ENCODE measurements around the gene GRIP2. TPM values are rescaled to one million over a fixed set of nuclear protein-coding genes. Genes with fewer than 3 reads are reported as not detected.

The GRIP2 gene
- 0.43 and 0.76 TPM in 2 replicates for total RNA-seq (2021)
- Bru-seq, nascent RNA: percentile 12 among the genes with signal in this experiment
- BruChase-seq, experiment 1, labeled RNA remaining after a 2-hour chase: percentile 5 among the genes with signal in this experiment
- percentile 14 among the genes with signal in this experiment for BruChase-seq, experiment 2, labeled RNA remaining after a 6-hour chase
- long read RNA-seq: 0 reads

DNA sequence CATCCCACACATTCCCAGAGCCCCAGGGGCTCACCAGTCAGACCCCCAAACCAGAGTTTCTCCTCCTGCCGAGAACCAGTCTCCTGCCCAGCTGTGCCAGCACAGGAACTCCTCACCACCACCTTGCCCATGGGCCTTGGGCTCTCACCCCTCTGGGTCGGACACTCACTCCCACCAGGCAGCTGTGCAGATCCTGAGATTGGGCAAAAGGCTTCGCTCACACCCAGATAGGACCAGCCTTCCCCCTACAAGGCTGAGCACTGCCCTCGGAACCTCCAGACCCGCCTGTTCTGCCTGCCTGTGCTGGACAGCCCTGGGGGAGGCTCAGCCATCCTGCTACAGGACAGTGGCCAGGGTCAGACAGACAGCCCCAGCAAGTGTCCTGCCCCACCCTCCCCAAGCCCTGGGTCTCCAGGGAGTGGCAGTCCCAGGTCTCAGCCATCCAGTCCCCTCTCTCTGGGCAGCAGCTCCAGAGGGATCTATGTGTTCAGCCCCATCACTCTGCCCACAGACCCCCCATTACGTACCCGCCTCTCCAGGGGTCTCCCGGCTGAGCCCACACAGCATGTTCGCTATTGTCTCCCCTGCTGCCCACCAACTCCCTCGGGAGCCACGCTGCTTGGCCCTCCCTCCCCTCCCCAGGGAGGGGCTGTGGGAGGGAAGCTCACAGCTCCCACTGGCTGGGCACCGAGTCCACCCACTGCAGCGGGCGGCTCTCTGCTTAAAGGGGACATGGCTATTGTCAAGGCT lies at the start of gene GRIP2:
Gene GRIP2, minus strand, starts transcription at position 601 of the 750 bp plus-strand sequence. Its CDS starts 34 bp downstream, at position 567.
- H3K27me3 ChIP-seq (replicated peaks; ENCODE audit: insufficient read depth, low read depth, low read length, poor library complexity): no peaks in the 10 kb centered on the region
- POLR2A ChIA-PET (ENCODE audit: low non-redundant PET): no interaction called here
- H3K27ac ChIP-seq (ENCODE audit: low read depth, low read length, poor library complexity, severe bottlenecking): peak within 1 kb of the TSS; percentile 70
- H3K4me3 ChIP-seq (ENCODE audit: low read depth, low read length, poor library complexity, severe bottlenecking): peak within 1 kb of the TSS; percentile 52
- intact Hi-C loops (cut with micrococcal nuclease; ENCODE audit: unreplicated experiment): no loop called here
- TF ChIP-seq, protein P1, sequence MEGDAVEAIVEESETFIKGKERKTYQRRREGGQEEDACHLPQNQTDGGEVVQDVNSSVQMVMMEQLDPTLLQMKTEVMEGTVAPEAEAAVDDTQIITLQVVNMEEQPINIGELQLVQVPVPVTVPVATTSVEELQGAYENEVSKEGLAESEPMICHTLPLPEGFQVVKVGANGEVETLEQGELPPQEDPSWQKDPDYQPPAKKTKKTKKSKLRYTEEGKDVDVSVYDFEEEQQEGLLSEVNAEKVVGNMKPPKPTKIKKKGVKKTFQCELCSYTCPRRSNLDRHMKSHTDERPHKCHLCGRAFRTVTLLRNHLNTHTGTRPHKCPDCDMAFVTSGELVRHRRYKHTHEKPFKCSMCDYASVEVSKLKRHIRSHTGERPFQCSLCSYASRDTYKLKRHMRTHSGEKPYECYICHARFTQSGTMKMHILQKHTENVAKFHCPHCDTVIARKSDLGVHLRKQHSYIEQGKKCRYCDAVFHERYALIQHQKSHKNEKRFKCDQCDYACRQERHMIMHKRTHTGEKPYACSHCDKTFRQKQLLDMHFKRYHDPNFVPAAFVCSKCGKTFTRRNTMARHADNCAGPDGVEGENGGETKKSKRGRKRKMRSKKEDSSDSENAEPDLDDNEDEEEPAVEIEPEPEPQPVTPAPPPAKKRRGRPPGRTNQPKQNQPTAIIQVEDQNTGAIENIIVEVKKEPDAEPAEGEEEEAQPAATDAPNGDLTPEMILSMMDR (conservative IDR thresholded peaks at IDR 0.05; ENCODE audit: low read depth, low read length): no peak
- no peak for TF ChIP-seq EZH2 (IDR thresholded peaks at IDR 0.05; ENCODE audit: borderline replicate concordance, low read depth, low read length, poor library complexity, severe bottlenecking)
- no peaks in the 10 kb centered on the region for H3K36me3 ChIP-seq (ENCODE audit: insufficient read depth, low read length, poor library complexity, severe bottlenecking)
- BruUV-seq (replicated peaks): no TSS peak
- CTCF ChIA-PET: no interaction called here
- H3K9me3 ChIP-seq (ENCODE audit: low read depth, low read length, poor library complexity, severe bottlenecking): no peaks in the 10 kb centered on the region
- peak; percentile 51 for DNase-seq (ENCODE audit: low spot score)
- H3K4me1 ChIP-seq (ENCODE audit: insufficient read depth, low read length, poor library complexity, severe bottlenecking): peaks cover 32% of the 10 kb centered on the region

DNA sequence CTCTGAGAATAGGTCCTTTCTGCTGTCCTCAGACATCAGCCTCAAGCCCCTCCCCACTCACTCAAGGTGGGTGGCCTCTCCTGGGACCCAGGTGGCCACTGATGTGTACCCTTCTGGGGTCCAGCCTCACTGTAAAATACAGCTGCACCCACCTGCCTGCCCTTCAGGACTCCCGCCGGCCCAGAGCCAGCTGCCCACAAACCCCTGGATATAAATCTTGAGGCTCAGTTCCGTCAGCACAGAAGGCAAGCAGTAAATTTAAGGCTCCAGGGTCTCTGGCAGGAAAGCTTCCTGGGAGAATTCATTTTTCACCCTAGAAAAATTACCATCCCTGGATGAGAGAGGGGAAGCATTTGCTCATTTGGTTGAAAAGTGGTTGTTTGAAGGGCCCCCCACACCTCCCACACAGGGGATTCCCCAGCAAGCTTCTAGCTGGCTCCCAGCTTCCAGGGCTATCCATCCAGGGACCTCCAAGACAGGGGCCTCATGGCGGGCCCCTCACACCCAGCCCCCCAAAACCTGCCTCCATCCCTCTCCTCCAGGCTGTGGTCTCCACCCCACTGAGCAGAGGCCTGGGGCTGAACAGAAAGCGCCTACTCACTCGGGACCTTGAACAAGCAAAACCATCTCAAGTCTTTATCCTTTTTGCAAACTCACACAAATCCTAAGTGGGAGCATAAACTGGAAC lies 48.4 kb upstream of the GRIP2 start:
- POLR2A ChIA-PET (ENCODE audit: low non-redundant PET): no interaction called here
- DNase-seq (ENCODE audit: low spot score): no peak
- Histone ChIP-seq H3K27ac (ENCODE audit: low read depth, low read length, poor library complexity, severe bottlenecking) (no peak overlapping the region), H3K9me3 (ENCODE audit: low read depth, low read length, poor library complexity, severe bottlenecking) (no peaks in the 10 kb centered on the region), H3K36me3 (ENCODE audit: insufficient read depth, low read length, poor library complexity, severe bottlenecking) (no peaks in the 10 kb centered on the region), H3K4me1 (ENCODE audit: insufficient read depth, low read length, poor library complexity, severe bottlenecking) (no peaks in the 10 kb centered on the region), H3K27me3 (replicated peaks; ENCODE audit: insufficient read depth, low read depth, low read length, poor library complexity) (peaks cover 10% of the 10 kb centered on the region), H3K4me3 (ENCODE audit: low read depth, low read length, poor library complexity, severe bottlenecking) (no peak overlapping the region)
- no peak for TF ChIP-seq EZH2 (IDR thresholded peaks at IDR 0.05; ENCODE audit: borderline replicate concordance, low read depth, low read length, poor library complexity, severe bottlenecking)
- TF ChIP-seq, protein P1 (conservative IDR thresholded peaks at IDR 0.05; ENCODE audit: low read depth, low read length): no peak
- intact Hi-C loops (cut with micrococcal nuclease; ENCODE audit: unreplicated experiment): no loop called here
- no TSS peak for BruUV-seq (replicated peaks)
- CTCF ChIA-PET: no interaction called here

DNA sequence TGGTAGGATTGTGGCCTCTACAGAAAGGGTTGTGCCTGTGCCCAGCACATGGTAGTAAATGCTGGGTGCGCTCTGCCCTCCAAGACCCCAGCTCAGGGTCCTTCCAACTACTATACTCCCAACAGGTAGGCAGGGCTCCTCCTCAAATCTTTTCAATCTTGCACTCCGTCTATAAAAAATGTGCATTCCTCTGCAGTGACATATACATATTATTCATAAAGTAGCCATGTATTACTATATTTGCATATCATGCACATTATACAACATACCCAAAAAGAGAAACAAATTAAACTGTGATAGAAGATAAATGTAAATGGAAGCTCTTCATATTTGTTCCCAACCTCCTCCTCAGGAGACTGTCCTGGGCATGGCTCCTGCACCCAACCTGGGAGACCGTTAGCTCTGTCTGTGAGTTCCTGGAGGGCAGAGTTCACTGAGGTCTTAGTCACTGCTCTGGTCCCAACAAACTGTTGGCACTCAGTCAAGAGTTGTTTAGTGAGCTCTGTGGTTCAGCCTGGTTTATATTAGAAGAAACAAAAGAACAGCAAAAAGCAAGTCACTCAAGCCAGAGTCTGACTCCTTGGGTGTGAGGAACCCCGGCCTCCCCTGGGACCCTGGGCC lies 47.7 kb upstream of the GRIP2 start:
- intact Hi-C loops (cut with micrococcal nuclease; ENCODE audit: unreplicated experiment): no loop called here
- Histone ChIP-seq H3K27ac (ENCODE audit: low read depth, low read length, poor library complexity, severe bottlenecking) (no peak overlapping the region), H3K4me3 (ENCODE audit: low read depth, low read length, poor library complexity, severe bottlenecking) (no peak overlapping the region), H3K27me3 (replicated peaks; ENCODE audit: insufficient read depth, low read depth, low read length, poor library complexity) (peaks cover 10% of the 10 kb centered on the region), H3K9me3 (ENCODE audit: low read depth, low read length, poor library complexity, severe bottlenecking) (no peaks in the 10 kb centered on the region), H3K36me3 (ENCODE audit: insufficient read depth, low read length, poor library complexity, severe bottlenecking) (no peaks in the 10 kb centered on the region), H3K4me1 (ENCODE audit: insufficient read depth, low read length, poor library complexity, severe bottlenecking) (no peaks in the 10 kb centered on the region)
- ChIA-PET CTCF (no interaction called here), POLR2A (ENCODE audit: low non-redundant PET) (no interaction called here)
- no peak for DNase-seq (ENCODE audit: low spot score)
- TF ChIP-seq, protein P1 (conservative IDR thresholded peaks at IDR 0.05; ENCODE audit: low read depth, low read length): no peak
- TF ChIP-seq EZH2 (IDR thresholded peaks at IDR 0.05; ENCODE audit: borderline replicate concordance, low read depth, low read length, poor library complexity, severe bottlenecking): no peak
- no TSS peak for BruUV-seq (replicated peaks)
